ENCODE data around the gene SPCS2. TPM values are rescaled to one million over a fixed set of nuclear protein-coding genes. Genes with fewer than 3 reads are reported as not detected.

The SPCS2 gene
- total and polyA plus RNA-seq, 4 donors: 80.9 to 169 (median 129) TPM

DNA sequence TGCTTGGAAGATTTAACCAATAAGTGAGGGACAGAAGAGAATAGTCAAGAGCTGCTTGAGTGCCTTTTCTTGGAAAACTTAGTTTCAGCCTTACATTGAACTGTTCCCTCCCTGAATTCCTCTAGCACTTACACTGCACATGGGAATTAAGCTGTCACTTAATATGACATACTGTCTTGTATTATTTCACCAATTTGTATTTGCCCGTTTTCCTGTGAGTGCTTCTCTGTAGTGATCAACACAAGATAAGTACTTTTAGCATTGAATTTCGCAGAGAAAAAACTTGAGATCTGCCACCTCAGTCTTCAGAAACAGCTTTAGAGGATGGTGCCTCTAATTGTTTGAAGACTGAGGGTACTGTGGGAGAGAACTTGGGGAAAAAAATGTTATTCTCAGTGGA is 3.7 kb downstream of the SPCS2 start:
- ATAC-seq (ENCODE audit: insufficient read depth, low FRiP score) (no peak), DNase-seq (no peak)
- no peaks in the 10 kb centered on the region for H3K27me3 ChIP-seq (ENCODE audit: control insufficient read depth in 3 of 3, insufficient read depth in 3 of 3, low read length in 2 of 3)
- peaks cover 0 to 9% (median under 1%) of the 10 kb centered on the region in 4 donors for H3K36me3 ChIP-seq (ENCODE audit: control insufficient read depth in 4 of 4, insufficient read depth in 4 of 4, low read length in 4 of 4)
- H3K4me1 ChIP-seq (ENCODE audit: control insufficient read depth in 5 of 5, insufficient read depth in 5 of 5, low read length in 5 of 5): peaks cover 3 to 36% (median 12%) of the 10 kb centered on the region in 5 donors
- H3K9me3 ChIP-seq (ENCODE audit: control insufficient read depth in 4 of 4, insufficient read depth in 3 of 4, low read length in 3 of 4): no peaks in the 10 kb centered on the region
- H3K27ac ChIP-seq (ENCODE audit: low read depth in 1 of 2, low read length in 1 of 2): peak overlapping the region in 1 of 2 donors; percentile 21
- no peak overlapping the region for H3K9ac ChIP-seq (ENCODE audit: insufficient read depth in 1 of 2, low read length in 2 of 2)
- TF ChIP-seq CTCF (IDR thresholded peaks at IDR 0.05; ENCODE audit: control extremely low read depth, extremely low read depth): no peak
- WGBS, 2 donors: 76 to 83% methylated on average over 2 of the region's 2 CpGs
- H3K4me3 ChIP-seq: no peak overlapping the region

- no peak for DNase-seq
- H3K27ac ChIP-seq (ENCODE audit: low read depth in 1 of 2, low read length in 1 of 2): no peak overlapping the region
These were observed 4.4 kb downstream of the SPCS2 start for GRCh38 chr11:74953451-74953850.

DNA sequence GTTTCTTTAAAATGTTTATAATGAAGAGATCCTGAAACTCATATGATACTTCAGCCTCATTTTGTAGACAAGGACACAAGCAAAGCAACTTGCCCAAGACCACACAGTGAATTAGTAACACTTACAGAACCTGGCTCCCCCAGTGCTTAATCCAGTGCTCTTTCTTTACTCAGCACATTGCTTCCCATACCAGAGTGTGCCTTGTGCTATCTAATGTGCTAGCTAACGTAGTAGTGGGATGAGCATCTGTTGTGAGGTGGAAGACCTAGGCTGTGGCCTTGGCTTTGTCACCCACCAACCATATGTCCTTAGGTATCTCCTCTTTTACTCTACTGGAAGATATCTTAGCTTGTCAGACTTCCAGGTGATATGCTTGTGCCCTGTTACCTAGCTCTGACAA is 5.1 kb downstream of the SPCS2 start:
- Histone ChIP-seq H3K36me3 (ENCODE audit: control insufficient read depth in 4 of 4, insufficient read depth in 4 of 4, low read length in 4 of 4) (peaks cover 0 to 9% (median 1%) of the 10 kb centered on the region in 4 donors), H3K9ac (ENCODE audit: insufficient read depth in 1 of 2, low read length in 2 of 2) (no peak overlapping the region), H3K27me3 (ENCODE audit: control insufficient read depth in 3 of 3, insufficient read depth in 3 of 3, low read length in 2 of 3) (no peaks in the 10 kb centered on the region), H3K4me3 (no peak overlapping the region), H3K9me3 (ENCODE audit: control insufficient read depth in 4 of 4, insufficient read depth in 3 of 4, low read length in 3 of 4) (no peaks in the 10 kb centered on the region), H3K4me1 (ENCODE audit: control insufficient read depth in 5 of 5, insufficient read depth in 5 of 5, low read length in 5 of 5) (peaks cover 3 to 39% (median 9%) of the 10 kb centered on the region in 5 donors), H3K27ac (ENCODE audit: low read depth in 1 of 2, low read length in 1 of 2) (no peak overlapping the region)
- 90 to 98% methylated on average over 1 of the region's 1 CpG for WGBS, 2 donors
- ATAC-seq (ENCODE audit: insufficient read depth, low FRiP score): no peak
- DNase-seq: no peak
- TF ChIP-seq CTCF (IDR thresholded peaks at IDR 0.05; ENCODE audit: control extremely low read depth, extremely low read depth): no peak

More at GRCh38 chr11:74953451-74953850, 4.4 kb downstream of the SPCS2 start:
- no peak for ATAC-seq (ENCODE audit: insufficient read depth, low FRiP score)
- no peak for TF ChIP-seq CTCF (IDR thresholded peaks at IDR 0.05; ENCODE audit: control extremely low read depth, extremely low read depth)
- Histone ChIP-seq H3K27me3 (ENCODE audit: control insufficient read depth in 3 of 3, insufficient read depth in 3 of 3, low read length in 2 of 3) (no peaks in the 10 kb centered on the region), H3K4me3 (no peak overlapping the region), H3K4me1 (ENCODE audit: control insufficient read depth in 5 of 5, insufficient read depth in 5 of 5, low read length in 5 of 5) (peaks cover 3 to 39% (median 9%) of the 10 kb centered on the region in 5 donors), H3K9me3 (ENCODE audit: control insufficient read depth in 4 of 4, insufficient read depth in 3 of 4, low read length in 3 of 4) (no peaks in the 10 kb centered on the region), H3K36me3 (ENCODE audit: control insufficient read depth in 4 of 4, insufficient read depth in 4 of 4, low read length in 4 of 4) (peaks cover 0 to 9% (median 1%) of the 10 kb centered on the region in 4 donors), H3K9ac (ENCODE audit: insufficient read depth in 1 of 2, low read length in 2 of 2) (no peak overlapping the region)
- 97 to 100% methylated on average over 5 of the region's 5 CpGs for WGBS, 2 donors
